HFFc6 (cell line): ENCODE measurements around the gene OS9. TPM values are rescaled to one million over a fixed set of nuclear protein-coding genes. Genes with fewer than 3 reads are reported as not detected.

Experiments
- DNase-seq: peaks from one replicate; pipeline ENCODE4 v3.0.0-alpha.2; 2018
- H3K27ac Mint-ChIP-seq: 2 replicates; pipeline ENCODE4 v1.8.0; 2020; ENCODE audit warnings: mild to moderate bottlenecking, mixed read lengths
- H3K27me3 Mint-ChIP-seq: 2 replicates; pipeline ENCODE4 v1.8.0; 2021; ENCODE audit warnings: mild to moderate bottlenecking, moderate library complexity, mixed read lengths; ENCODE audit not compliant: insufficient read depth
- H3K36me3 Mint-ChIP-seq: 2 replicates; pipeline ENCODE4 v1.8.0; 2021; ENCODE audit warnings: low read depth, mixed read lengths
- H3K4me1 Mint-ChIP-seq: 2 replicates; pipeline ENCODE4 v1.8.0; 2020; ENCODE audit warnings: low read depth, mixed read lengths
- H3K4me3 Mint-ChIP-seq: 2 replicates; pipeline ENCODE4 v1.8.0; 2020; ENCODE audit warnings: mild to moderate bottlenecking, moderate library complexity, mixed read lengths
- H3K9me3 Mint-ChIP-seq: 2 replicates; pipeline ENCODE4 v1.8.0; 2020; ENCODE audit warnings: mild to moderate bottlenecking, mixed read lengths
- CTCF ChIP-seq: fragments of 200-600 bp; sonication (generic); IDR thresholded peaks from 2 replicates; pipeline ENCODE4 v1.5.0; 2021; ENCODE audit warnings: antibody characterized with exemption, mild to moderate bottlenecking
- total RNA-seq, 6 experiments: library from RNA; stranded (reverse); fragmentation: NEBNext Ultra II Directional; extraction: Animal tissue kit (Norgen Biotek cat#: 25700); gene quantifications; 2 replicates in 1 of 6; 3 replicates in 5 of 6; pipeline ENCODE4 v1.2.3, GENCODE V29; 2021

The OS9 gene
- total RNA-seq, 6 experiments from 2014 or later, result 150 to 158 (median 156) TPM

DNA sequence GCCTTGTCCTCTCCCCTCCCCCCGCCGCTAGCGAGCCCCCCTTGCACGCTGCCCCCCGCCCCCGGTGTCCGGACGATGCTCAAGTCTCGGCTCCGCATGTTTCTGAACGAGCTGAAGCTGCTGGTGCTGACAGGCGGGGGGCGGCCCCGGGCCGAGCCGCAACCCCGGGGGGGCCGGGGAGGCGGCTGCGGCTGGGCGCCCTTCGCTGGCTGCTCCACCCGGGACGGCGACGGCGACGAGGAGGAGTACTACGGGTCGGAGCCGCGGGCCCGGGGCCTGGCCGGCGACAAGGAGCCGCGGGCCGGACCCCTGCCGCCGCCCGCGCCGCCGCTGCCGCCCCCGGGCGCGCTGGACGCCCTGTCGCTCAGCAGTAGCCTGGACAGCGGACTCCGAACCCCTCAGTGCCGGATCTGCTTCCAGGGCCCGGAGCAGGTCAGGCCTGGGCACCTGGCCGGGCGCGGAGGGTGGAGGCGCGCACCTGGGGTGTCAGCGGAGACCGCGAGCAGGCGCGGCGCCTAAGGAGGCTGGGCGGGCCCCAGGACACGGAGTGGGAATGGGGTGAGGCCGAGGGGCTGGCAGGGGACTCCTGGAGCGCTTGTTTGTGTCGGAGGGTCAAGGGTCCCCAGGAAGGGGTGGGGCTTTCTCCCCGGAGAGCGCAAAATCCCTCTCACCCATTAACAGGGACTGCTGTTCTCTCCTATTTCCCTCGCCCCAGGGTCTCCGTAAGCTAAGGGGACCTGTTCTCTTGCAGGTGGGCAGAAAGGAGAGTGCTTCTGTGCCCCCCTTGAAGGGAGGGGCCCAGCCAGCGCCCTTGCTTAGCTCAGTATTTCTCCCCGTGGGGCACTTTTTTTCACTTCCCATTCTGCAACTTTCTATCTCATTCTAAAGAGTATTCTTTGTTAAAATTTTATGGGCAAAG lies 61.8 kb downstream of the OS9 start:
- H3K27ac Mint-ChIP-seq, result no peak overlapping the region
- H3K36me3 Mint-ChIP-seq, result peaks cover 15% of the 10 kb centered on the region
- H3K27me3 Mint-ChIP-seq, result peaks cover 34% of the 10 kb centered on the region

DNA sequence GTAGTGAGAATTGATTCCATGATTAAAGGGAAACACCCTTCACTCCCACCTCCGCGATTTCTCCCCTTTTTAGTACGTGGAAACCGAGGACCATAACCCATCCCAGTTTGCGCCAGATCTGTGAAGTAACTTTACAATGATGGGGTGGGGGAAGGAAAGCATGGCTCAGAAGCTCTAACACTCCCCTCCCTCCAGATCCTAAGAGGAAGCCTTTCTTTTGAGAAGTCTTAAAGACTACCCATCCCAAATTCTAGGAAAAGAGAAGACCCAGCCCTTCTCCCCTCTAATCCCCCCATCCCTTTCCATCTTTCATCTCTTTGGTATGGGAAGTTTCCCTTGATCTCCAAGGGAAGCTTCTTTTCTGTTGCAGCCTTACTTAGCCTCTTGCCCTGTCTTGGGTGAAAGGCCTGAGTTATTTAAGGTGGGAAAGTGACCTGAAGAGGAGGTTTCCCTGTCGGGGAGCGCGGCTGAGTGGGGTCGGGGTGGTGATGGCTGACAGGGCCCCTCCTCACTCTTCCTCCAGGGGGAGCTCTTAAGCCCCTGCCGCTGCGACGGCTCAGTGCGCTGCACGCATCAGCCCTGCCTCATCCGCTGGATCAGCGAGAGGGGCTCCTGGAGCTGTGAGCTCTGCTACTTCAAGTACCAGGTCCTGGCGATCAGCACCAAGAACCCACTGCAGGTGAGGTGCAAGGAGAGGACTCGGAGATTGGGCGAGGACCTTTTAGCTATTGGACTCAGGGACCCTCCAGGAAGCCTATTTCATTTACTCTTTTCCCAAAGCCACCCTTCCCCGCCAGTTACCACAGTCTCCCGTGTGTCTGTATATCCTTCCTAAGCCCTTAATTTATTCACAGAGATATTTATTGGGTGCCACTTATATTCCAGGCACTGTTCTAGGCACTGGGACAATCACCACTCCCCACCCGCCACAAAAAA lies 62.7 kb downstream of the OS9 start:
- peaks cover 20% of the 10 kb centered on the region for H3K4me1 Mint-ChIP-seq
- H3K4me3 Mint-ChIP-seq, result peak overlapping the region; percentile 35
- no peak for DNase-seq
- H3K9me3 Mint-ChIP-seq, result no peaks in the 10 kb centered on the region
- H3K27ac Mint-ChIP-seq, result no peak overlapping the region
- peak; percentile 68 for TF ChIP-seq CTCF
- peaks cover 6% of the 10 kb centered on the region for H3K36me3 Mint-ChIP-seq
- peaks cover 34% of the 10 kb centered on the region for H3K27me3 Mint-ChIP-seq

More for the DNA sequence above, 61.8 kb downstream of the OS9 start:
- DNase-seq, result no peak
- TF ChIP-seq CTCF, result no peak
- H3K9me3 Mint-ChIP-seq, result no peaks in the 10 kb centered on the region
- peaks cover 30% of the 10 kb centered on the region for H3K4me1 Mint-ChIP-seq
- H3K4me3 Mint-ChIP-seq, result peak overlapping the region; percentile 35

DNA sequence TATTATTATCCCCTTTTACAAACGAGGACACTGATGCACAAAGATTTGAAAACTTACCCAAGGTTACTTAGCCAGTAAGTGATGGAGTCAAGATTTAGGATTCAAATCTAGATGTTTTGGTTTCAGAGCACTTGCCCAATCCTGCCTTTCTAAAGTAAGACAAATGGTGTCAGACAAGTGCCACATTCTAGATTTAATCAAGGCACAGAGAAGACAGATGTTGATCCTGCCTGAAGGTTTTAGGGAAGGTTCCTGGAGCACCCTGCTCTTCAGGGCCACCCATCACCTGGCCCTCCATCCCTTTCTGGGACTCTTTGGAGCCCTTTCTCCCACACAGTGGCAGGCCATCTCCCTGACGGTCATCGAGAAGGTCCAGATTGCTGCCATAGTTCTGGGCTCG lies 63.8 kb downstream of the OS9 start:
- Mint-ChIP-seq H3K27me3 (peaks cover 30% of the 10 kb centered on the region), H3K36me3 (peaks cover 5% of the 10 kb centered on the region; the same call in 1 of the 2 replicates), H3K27ac (no peak overlapping the region), H3K4me1 (peaks cover 17% of the 10 kb centered on the region), H3K4me3 (no peak overlapping the region), H3K9me3 (no peaks in the 10 kb centered on the region)
- no peak for DNase-seq
- TF ChIP-seq CTCF, result no peak

- no peaks in the 10 kb centered on the region for H3K9me3 Mint-ChIP-seq
- peaks cover 31% of the 10 kb centered on the region for H3K27me3 Mint-ChIP-seq
Measured at GRCh38 chr12:57758552-57759359, 64.8 kb downstream of the OS9 start.

More at GRCh38 chr12:57758552-57759359, 64.8 kb downstream of the OS9 start:
- no peak overlapping the region for H3K27ac Mint-ChIP-seq
- no peak for DNase-seq
- H3K4me1 Mint-ChIP-seq, result peaks cover 9% of the 10 kb centered on the region
- peaks cover 5% of the 10 kb centered on the region; the same call in 1 of the 2 replicates for H3K36me3 Mint-ChIP-seq
- TF ChIP-seq CTCF, result no peak
- H3K4me3 Mint-ChIP-seq, result no peak overlapping the region
